NCI-H2107 treated with DMSO at 0.1 percent for 48 hours (cell line): ENCODE results near the gene KIAA0753.

Source experiments
- DNase-seq: peaks from one replicate; lab custom pipeline; 2025; ENCODE audit not compliant: unreplicated experiment; lab: John Stamatoyannopoulos, UW

The KIAA0753 gene

GRCh38 chr17:6642592-6642991, 2.1 kb upstream of the KIAA0753 start:
- DNase-seq = no peak

DNA sequence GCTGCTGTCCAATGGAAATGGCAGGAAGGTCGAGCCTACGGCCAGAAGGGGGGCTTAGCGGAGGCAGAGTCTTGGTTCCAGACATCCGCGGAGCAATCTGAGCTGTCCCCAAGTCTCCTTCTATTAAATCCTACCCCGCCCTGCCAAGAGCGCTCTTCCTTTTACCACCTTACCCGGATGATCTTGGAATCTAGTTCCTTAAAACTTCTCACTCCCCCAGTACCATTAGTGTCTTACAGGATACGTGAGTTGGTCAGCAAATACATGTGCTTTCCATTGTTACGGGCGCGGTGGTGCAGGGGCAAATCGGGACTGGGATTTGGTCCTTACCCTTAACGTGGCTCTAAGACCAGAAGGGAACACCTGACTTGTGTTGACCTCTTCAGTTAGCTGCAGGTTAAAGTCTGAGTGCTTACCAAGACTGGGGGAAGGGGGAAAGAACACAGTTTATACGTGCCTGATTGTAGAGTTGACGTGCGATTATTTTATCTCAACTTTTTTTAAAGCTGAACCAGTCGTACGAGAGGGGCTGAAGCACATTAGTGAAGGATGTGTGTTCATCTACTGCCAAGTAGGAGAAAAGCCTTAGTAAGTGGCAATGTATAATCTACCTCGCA, 844 bp upstream of the KIAA0753 start:
- DNase-seq = no peak

- DNase-seq = no peak
Measured at GRCh38 chr17:6639586-6640535, 650 bp downstream of the KIAA0753 start.

GRCh38 chr17:6639014-6639585, 1.4 kb downstream of the KIAA0753 start:
- DNase-seq = no peak

DNA sequence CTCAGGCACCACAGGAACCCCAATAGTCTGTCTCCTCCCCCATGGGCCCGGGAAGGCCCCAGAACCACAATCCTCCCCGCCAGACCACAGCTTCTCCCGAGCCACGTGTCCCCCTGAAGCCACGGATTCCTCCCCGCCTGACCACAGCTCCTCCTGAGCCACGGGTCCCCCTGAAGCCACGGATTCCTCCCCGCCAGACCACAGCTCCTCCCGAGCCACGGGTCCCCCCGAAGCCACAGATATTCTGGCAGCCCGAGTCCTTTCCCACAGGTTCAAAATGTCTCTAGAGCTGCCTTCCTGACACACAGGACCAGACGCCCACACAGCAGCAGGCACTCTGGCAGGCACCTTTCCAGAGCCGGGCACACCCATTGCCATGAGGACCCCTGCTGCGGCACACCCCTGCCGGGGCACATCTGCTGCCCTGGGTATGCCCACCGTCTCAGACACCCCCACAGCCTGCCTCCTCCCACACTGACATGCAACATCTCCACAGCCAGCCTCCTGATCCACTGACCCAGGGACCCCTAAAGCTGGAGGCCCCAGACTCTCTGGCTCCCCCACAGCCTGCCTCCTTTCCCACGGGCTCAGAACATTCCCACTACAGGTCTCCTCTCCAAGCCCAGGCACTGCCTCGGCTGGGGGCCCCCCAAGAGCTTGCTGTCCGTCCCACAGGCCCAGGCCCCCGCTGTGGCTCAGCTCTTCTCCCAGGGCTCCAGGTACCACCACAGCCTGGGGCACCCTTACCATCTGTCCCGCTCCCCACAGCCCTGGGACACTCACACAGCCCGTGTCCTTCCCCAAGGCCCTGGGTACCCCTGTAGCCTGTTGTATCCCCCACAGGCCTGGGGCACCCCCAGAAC, 2.2 kb downstream of the KIAA0753 start:
- no peak for DNase-seq

DNA sequence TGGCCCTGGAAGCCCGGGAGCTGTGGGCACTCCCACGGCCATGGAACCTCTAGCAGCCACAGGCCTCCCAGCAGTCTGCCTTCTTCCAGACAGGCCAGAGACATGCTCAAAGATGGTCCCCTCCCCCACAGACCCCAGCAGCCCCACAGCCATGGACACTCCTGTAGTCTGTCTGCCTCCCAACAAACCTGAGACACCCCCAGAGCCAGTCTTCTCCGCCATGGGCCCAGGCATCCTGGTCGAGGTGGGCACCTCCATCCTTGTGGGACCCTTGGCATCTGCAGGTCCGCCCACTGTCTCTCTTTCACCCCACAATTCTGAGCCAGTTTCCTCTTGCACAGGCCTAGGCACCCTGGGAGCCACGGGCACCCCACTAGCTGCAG, 3.1 kb downstream of the KIAA0753 start:
- DNase-seq = no peak

GRCh38 chr17:6636616-6637457, 3.7 kb downstream of the KIAA0753 start:
- DNase-seq = no peak

DNA sequence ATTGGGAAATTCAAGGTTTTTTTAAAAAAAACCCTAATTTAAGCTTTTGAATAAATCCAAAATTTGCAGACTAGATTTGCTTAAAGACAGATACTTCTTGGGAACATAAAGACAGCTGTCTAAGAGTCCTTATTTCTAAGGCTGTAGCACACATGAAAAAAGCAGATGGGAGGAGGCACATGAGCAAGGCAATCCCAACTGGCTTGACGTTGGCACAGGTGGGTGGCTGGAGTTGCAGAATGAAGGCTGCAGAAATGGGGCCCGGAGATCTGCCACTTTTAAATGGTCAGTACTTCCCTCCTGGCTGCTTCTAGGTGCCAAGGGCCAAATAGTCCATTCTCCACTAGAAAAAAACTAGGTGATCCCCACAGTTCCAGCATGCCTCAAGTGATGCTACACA, 4.4 kb downstream of the KIAA0753 start:
- no peak for DNase-seq

DNA sequence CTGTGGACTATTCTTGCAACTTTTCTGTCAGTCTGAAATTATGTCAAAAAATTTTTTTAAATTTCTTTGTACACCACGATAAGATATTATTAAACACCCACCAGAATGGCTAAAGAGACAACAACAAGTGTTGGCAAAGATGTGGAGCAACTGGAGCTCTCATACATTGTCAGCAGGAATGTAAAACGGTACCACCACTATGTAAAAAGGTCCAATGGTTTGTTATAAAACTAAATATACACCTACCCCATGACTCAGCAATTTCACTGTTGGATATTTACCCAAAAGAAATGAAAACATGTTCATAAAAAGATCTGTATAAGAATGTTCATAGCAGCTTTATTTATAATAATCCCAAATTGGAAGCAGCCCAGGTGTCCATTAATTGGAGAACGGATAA, 7.2 kb downstream of the KIAA0753 start:
- no peak for DNase-seq

DNA sequence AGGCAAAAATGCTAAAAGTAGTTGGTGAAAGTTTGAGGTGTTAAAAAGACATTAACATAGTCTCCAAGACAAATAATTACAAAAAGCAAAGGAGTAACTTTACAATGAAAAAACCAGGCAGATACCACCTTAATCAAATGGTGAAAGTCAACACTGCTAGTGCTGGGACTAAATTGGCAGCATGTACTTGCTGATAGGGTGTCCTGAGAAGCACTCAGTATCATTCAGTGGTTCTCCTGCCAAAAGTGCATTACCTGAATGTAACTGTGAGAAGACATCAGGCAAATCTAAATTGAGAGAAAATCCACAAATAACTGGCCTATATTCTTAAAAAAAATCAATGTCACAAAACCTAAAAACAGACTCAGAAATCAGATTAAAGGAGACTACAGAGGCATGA, 8.0 kb downstream of the KIAA0753 start:
- no peak for DNase-seq

GRCh38 chr17:6630390-6630789, 10.1 kb downstream of the KIAA0753 start:
- no peak for DNase-seq

- DNase-seq = no peak
Measured at GRCh38 chr17:6627019-6627418, 13.5 kb downstream of the KIAA0753 start.

DNA sequence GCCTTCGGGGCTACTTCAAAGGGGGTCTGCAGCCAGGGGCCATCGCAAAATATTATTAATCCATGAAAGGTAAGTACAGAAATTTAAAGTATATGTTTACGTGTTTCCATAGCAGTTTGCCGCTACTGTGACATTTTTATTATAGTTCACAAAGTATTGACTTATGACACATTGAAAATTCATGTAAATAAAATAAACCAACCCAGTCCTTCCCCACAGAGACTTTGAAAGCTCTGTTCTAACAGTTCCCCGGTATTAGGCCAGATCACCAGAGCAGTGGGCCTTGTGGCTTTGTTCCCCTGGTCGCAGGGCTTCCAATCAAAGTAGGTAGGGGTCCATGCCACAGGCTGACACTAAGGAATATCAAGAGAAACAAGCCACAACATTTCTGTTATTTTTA, 13.9 kb downstream of the KIAA0753 start:
- no peak for DNase-seq

DNA sequence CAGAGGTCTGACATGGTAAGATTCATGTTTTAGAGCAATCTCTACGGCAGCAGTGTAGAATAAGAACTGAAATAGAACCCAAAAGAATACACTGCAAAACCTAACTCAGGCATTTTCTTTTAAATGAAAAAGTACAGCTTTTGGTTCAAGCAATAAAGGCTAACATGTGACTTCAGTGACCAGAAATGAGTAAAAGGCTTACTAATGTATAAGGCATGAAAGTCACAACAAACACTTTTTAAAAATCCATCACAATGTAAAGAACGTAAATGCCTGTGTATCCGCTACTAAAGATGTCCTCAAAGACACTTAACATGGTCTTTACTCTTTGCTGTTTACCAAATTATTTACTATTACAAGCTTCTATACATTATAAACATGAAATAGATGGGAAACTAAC, 16.6 kb downstream of the KIAA0753 start:
- no peak for DNase-seq

DNA sequence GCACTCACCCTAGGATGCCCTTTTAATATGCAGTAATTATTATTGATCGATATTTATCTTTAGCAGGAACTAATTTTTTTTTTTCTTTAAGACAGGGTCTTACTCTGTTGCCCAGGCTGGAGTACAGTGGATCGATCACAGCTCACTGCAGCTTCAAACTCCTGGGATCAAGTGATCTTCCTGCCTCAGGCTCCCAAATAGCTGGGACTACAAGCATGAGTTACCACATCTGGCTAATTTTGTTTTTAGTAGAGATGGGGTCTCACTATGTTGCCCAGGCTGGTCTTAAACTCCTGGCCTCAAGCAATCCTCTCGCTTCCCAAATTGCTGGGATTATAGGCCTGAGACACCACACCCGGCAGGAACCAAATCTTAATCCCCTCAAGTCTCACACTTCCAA, 29.3 kb downstream of the KIAA0753 start:
- DNase-seq = no peak

GRCh38 chr17:6610011-6610410, 30.5 kb downstream of the KIAA0753 start:
- DNase-seq = no peak

DNA sequence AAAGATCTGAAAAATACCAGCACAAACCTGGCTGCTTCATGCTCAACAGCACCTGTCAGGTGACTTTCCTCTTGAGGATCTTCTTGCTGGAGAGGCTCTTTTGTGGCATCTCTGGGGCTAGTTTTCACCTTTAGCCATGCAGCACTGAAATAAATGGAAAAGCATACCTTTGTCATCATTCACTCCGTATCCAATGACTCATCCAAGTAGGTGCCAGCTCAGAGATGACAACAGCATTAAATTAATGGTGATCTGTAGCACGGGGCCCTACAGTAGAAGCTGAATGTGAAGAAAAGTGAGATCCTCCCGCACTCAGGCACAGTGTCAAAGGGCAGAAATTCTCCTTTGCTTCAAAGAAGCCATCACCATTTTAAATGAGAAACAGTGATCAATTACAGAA, 32.2 kb downstream of the KIAA0753 start:
- no peak for DNase-seq

DNA sequence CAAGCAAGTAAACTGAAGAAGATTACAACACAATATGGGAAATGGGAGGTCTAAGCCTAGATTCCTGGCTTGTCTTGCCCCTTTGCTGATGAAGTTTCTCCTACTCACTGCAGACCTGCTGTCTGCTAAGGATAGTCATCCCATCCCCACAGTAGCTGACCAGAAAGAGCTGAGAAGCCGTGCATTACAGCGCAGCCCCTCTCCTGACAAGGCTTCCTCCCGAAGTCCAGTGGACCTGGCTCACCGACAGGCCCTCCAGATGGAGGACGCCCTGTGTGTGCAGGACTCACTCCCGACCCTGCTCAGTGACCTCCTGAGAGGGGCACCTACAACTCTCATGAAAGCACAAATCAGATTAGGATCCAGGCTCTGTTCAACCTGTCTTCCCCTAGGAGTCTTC, 35.4 kb downstream of the KIAA0753 start:
- DNase-seq = no peak

DNA sequence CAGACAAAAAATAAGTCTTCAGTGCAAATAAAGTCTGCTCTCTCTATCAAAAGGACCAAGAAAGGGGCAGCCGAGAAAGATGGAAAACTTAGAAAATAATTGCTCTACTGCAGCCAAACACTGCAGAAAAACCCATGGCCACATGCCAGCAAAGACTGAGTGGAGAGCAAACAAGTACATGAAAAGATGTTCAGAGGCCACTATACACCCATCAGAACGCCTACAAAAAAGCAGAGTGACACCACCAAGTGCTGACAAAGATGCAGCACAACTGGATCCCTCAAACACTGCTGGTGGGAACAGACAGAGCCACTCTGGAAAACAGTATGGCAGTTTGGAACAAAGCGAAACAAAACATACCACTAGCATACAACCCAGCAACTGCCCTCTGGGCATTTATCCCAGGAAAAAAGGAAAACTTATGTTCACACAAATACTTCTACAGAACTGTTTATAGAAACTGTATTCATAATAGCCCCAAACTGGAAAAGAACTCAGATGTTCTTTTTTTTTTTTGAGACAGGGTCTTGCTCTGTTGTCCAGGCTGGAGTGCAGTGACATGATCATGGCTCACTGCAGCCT, 36.7 kb downstream of the KIAA0753 start:
- no peak for DNase-seq

DNA sequence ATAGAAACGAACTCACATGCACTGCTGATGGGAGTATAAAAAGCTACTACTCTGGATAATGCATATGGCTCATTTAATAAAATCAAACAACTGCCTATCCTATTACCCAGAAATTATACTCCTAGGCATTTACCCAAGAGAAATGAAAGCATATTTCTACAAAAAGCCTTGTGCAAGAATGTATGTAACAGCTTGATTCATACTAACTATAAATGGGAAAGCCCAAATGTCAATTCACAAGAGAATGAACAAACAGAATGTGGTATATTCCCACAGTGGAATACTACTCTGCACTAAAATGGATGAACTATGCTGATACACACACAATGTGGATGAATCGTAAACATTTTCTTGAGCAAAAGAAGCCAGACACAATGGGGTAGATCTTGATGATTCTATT, 38.4 kb downstream of the KIAA0753 start:
- no peak for DNase-seq
